WERI-Rb-1 (cell line): ENCODE measurements around the gene SEBOX.

ENCODE experiments used
- DNase-seq: peaks from one replicate; pipeline ENCODE4 v3.0.0-alpha.2; 2020
- H3K27ac ChIP-seq: fragments of 250-450 bp; sonication (Bioruptor Pico); 2 replicates; pipeline ENCODE4 v1.5.1; 2020; ENCODE audit warnings: mild to moderate bottlenecking, moderate library complexity
- H3K27me3 ChIP-seq: fragments of 250-450 bp; sonication (Bioruptor Pico); 2 replicates; pipeline ENCODE4 v1.5.1; 2021; ENCODE audit warnings: mild to moderate bottlenecking, low read depth, moderate library complexity; ENCODE audit not compliant: insufficient read depth, severe bottlenecking
- H3K36me3 ChIP-seq: fragments of 250-450 bp; sonication (Bioruptor Pico); 2 replicates; pipeline ENCODE4 v1.5.1; 2020; ENCODE audit warnings: mild to moderate bottlenecking, moderate library complexity
- H3K4me3 ChIP-seq: 2 replicates; pipeline ENCODE4 v1.5.1; 2011; ENCODE audit warnings: low read depth, mild to moderate bottlenecking, control low read depth, low read length
- H3K9me3 ChIP-seq: fragments of 250-450 bp; sonication (Bioruptor Pico); 2 replicates; pipeline ENCODE4 v1.5.1; 2021; ENCODE audit warnings: mild to moderate bottlenecking, moderate library complexity; ENCODE audit not compliant: severe bottlenecking
- CTCF ChIP-seq: IDR thresholded peaks from 2 replicates; pipeline ENCODE4 v1.5.1; 2011; ENCODE audit warnings: low read depth, mild to moderate bottlenecking, control low read depth, inconsistent platforms, low read length

The SEBOX gene

GRCh38 chr17:28379814-28380801 lies 15.1 kb upstream of the SEBOX start:
- DNase-seq, result no peak
- Histone ChIP-seq H3K36me3 (peaks cover 15% of the 10 kb centered on the region), H3K27ac (no peak overlapping the region), H3K9me3 (no peaks in the 10 kb centered on the region), H3K4me3 (no peak overlapping the region), H3K27me3 (no peaks in the 10 kb centered on the region)
- TF ChIP-seq CTCF, result no peak

GRCh38 chr17:28372945-28373274 lies 7.9 kb upstream of the SEBOX start:
- Histone ChIP-seq H3K9me3 (no peaks in the 10 kb centered on the region), H3K36me3 (peaks cover 8% of the 10 kb centered on the region), H3K27ac (peak overlapping the region; percentile 82; the same call in 1 of the 2 replicates), H3K27me3 (no peaks in the 10 kb centered on the region), H3K4me3 (peak overlapping the region; percentile 92)
- DNase-seq, result no peak
- TF ChIP-seq CTCF, result no peak

- Histone ChIP-seq H3K27ac (peak overlapping the region; percentile 82), H3K27me3 (no peaks in the 10 kb centered on the region), H3K4me3 (peak overlapping the region; percentile 92), H3K36me3 (peaks cover 8% of the 10 kb centered on the region), H3K9me3 (no peaks in the 10 kb centered on the region)
- peak; percentile 46 for DNase-seq
- no peak for TF ChIP-seq CTCF
Measured at GRCh38 chr17:28372203-28372944, 7.4 kb upstream of the SEBOX start.

- TF ChIP-seq CTCF, result no peak
- Histone ChIP-seq H3K9me3 (no peaks in the 10 kb centered on the region), H3K27ac (peak within 1 kb of the TSS; percentile 82), H3K36me3 (peaks cover 8% of the 10 kb centered on the region), H3K4me3 (peak within 1 kb of the TSS; percentile 92), H3K27me3 (no peaks in the 10 kb centered on the region)
- DNase-seq, result peak; percentile 98
Measured at GRCh38 chr17:28371245-28372202, 6.5 kb upstream of the SEBOX start, which contains the start of gene SARM1. TSS of gene SARM1 (plus strand) at chr17:28371694. CDS start at chr17:28372033, 339 bp downstream.

GRCh38 chr17:28370744-28371103 lies 5.7 kb upstream of the SEBOX start:
- no peak for TF ChIP-seq CTCF
- Histone ChIP-seq H3K4me3 (peak overlapping the region; percentile 34), H3K27me3 (no peaks in the 10 kb centered on the region), H3K27ac (peak overlapping the region; percentile 80), H3K9me3 (no peaks in the 10 kb centered on the region), H3K36me3 (peaks cover 8% of the 10 kb centered on the region)
- DNase-seq, result no peak
